ENCODE data around the gene ZNF688. TPM values are rescaled to one million over a fixed set of nuclear protein-coding genes. Genes with fewer than 3 reads are reported as not detected.

The ZNF688 gene
- total and polyA plus RNA-seq, 2 of the 13 experiments (the other 11 are each of a cell fraction or from before 2014, with no cell fraction given) = 2.4 to 5.4 TPM

GRCh38 chr16:30528799-30529457 is 42.6 kb downstream of the ZNF688 start (continued):
- TF ChIP-seq ZBTB1 (CRISPR knock-in tag; IDR thresholded peaks at IDR 0.05; ENCODE audit: borderline replicate concordance) (0 out of 2 replicates have a peak, but pooled peaks have one; percentile 55), ZNF713 (CRISPR knock-in tag; IDR thresholded peaks at IDR 0.05) (0 out of 2 replicates have a peak, but pooled peaks have one; percentile 54), PITX1 (CRISPR knock-in tag; IDR thresholded peaks at IDR 0.05) (0 out of 2 replicates have a peak, but pooled peaks have one; percentile 22), ZNF782 (CRISPR knock-in tag; IDR thresholded peaks at IDR 0.05; ENCODE audit: borderline replicate concordance) (no peak), RBFOX2 (IDR thresholded peaks at IDR 0.05; ENCODE audit: low read depth, low read length) (0 out of 2 replicates have a peak, but pooled peaks have one; percentile 11), SAFB2 (CRISPR knock-in tag; IDR thresholded peaks at IDR 0.05; ENCODE audit: borderline replicate concordance, low read depth) (0 out of 2 replicates have a peak, but pooled peaks have one; percentile 27), NCOA1 (CRISPR knock-in tag; IDR thresholded peaks at IDR 0.05) (0 out of 2 replicates have a peak, but pooled peaks have one; percentile 58), ZNF225 (CRISPR knock-in tag; IDR thresholded peaks at IDR 0.05) (peak; percentile 46; the same call in 1 of the 2 replicates), ARHGAP35 (CRISPR knock-in tag; IDR thresholded peaks at IDR 0.05; ENCODE audit: borderline replicate concordance) (0 out of 2 replicates have a peak, but pooled peaks have one; percentile 35), NR1H2 (CRISPR knock-in tag; IDR thresholded peaks at IDR 0.05; ENCODE audit: borderline replicate concordance, low read depth) (no peak)
- TF ChIP-seq, protein P1, sequence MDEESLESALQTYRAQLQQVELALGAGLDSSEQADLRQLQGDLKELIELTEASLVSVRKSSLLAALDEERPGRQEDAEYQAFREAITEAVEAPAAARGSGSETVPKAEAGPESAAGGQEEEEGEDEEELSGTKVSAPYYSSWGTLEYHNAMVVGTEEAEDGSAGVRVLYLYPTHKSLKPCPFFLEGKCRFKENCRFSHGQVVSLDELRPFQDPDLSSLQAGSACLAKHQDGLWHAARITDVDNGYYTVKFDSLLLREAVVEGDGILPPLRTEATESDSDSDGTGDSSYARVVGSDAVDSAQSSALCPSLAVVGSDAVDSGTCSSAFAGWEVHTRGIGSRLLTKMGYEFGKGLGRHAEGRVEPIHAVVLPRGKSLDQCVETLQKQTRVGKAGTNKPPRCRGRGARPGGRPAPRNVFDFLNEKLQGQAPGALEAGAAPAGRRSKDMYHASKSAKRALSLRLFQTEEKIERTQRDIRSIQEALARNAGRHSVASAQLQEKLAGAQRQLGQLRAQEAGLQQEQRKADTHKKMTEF (CRISPR knock-in tag; IDR thresholded peaks at IDR 0.05) = no peak
- TF ChIP-seq, protein P2, sequence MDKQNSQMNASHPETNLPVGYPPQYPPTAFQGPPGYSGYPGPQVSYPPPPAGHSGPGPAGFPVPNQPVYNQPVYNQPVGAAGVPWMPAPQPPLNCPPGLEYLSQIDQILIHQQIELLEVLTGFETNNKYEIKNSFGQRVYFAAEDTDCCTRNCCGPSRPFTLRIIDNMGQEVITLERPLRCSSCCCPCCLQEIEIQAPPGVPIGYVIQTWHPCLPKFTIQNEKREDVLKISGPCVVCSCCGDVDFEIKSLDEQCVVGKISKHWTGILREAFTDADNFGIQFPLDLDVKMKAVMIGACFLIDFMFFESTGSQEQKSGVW (CRISPR knock-in tag; IDR thresholded peaks at IDR 0.05; ENCODE audit: borderline replicate concordance) = 0 out of 2 replicates have a peak, but pooled peaks have one; percentile 38
- TF ChIP-seq, protein P3, sequence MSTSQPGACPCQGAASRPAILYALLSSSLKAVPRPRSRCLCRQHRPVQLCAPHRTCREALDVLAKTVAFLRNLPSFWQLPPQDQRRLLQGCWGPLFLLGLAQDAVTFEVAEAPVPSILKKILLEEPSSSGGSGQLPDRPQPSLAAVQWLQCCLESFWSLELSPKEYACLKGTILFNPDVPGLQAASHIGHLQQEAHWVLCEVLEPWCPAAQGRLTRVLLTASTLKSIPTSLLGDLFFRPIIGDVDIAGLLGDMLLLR (CRISPR knock-in tag; IDR thresholded peaks at IDR 0.05) = 0 out of 2 replicates have a peak, but pooled peaks have one; percentile 17
- TF ChIP-seq, protein P4, sequence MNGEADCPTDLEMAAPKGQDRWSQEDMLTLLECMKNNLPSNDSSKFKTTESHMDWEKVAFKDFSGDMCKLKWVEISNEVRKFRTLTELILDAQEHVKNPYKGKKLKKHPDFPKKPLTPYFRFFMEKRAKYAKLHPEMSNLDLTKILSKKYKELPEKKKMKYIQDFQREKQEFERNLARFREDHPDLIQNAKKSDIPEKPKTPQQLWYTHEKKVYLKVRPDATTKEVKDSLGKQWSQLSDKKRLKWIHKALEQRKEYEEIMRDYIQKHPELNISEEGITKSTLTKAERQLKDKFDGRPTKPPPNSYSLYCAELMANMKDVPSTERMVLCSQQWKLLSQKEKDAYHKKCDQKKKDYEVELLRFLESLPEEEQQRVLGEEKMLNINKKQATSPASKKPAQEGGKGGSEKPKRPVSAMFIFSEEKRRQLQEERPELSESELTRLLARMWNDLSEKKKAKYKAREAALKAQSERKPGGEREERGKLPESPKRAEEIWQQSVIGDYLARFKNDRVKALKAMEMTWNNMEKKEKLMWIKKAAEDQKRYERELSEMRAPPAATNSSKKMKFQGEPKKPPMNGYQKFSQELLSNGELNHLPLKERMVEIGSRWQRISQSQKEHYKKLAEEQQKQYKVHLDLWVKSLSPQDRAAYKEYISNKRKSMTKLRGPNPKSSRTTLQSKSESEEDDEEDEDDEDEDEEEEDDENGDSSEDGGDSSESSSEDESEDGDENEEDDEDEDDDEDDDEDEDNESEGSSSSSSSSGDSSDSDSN (CRISPR knock-in tag; IDR thresholded peaks at IDR 0.05) = 0 out of 2 replicates have a peak, but pooled peaks have one; percentile 13
- TF ChIP-seq, protein P5, sequence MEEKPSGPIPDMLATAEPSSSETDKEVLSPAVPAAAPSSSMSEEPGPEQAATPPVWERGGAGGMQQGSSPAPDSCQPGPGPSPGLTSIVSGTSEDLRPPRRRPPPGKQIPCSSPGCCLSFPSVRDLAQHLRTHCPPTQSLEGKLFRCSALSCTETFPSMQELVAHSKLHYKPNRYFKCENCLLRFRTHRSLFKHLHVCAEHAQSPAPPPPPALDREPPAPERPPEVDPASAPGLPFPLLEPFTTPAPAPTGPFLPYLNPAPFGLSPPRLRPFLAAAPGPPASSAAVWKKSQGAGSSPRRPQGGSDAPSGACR (CRISPR knock-in tag; IDR thresholded peaks at IDR 0.05) = no peak
- TF ChIP-seq, protein P6, sequence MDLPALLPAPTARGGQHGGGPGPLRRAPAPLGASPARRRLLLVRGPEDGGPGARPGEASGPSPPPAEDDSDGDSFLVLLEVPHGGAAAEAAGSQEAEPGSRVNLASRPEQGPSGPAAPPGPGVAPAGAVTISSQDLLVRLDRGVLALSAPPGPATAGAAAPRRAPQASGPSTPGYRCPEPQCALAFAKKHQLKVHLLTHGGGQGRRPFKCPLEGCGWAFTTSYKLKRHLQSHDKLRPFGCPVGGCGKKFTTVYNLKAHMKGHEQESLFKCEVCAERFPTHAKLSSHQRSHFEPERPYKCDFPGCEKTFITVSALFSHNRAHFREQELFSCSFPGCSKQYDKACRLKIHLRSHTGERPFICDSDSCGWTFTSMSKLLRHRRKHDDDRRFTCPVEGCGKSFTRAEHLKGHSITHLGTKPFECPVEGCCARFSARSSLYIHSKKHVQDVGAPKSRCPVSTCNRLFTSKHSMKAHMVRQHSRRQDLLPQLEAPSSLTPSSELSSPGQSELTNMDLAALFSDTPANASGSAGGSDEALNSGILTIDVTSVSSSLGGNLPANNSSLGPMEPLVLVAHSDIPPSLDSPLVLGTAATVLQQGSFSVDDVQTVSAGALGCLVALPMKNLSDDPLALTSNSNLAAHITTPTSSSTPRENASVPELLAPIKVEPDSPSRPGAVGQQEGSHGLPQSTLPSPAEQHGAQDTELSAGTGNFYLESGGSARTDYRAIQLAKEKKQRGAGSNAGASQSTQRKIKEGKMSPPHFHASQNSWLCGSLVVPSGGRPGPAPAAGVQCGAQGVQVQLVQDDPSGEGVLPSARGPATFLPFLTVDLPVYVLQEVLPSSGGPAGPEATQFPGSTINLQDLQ (CRISPR knock-in tag; IDR thresholded peaks at IDR 0.05) = 0 out of 2 replicates have a peak, but pooled peaks have one; percentile 45

All from HepG2 (cell line).